ENCODE measurements around the gene TDRD6.

TDRD6 gene

DNA sequence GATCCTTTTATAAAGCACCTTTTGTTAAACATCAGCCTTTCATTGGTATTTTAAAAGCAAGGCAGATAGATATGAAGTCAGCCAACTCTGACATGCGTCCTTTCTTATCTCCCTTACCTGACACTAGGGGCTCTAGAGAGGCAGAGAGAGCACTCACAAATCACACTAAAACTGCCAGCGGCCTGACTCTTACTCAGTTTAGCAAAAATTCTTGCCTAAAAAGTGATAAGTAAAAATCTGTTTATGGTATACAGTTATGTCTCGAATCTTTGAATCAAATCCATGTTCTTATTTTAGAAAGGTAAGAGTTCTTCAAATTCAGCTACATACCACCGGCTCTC lies 10.4 kb upstream of the TDRD6 start:
- no peak for DNase-seq (ENCODE audit: low read depth)

GRCh38 chr6:46684771-46685170 lies 2.9 kb upstream of the TDRD6 start:
- DNase-seq (ENCODE audit: low read depth), result no peak

DNA sequence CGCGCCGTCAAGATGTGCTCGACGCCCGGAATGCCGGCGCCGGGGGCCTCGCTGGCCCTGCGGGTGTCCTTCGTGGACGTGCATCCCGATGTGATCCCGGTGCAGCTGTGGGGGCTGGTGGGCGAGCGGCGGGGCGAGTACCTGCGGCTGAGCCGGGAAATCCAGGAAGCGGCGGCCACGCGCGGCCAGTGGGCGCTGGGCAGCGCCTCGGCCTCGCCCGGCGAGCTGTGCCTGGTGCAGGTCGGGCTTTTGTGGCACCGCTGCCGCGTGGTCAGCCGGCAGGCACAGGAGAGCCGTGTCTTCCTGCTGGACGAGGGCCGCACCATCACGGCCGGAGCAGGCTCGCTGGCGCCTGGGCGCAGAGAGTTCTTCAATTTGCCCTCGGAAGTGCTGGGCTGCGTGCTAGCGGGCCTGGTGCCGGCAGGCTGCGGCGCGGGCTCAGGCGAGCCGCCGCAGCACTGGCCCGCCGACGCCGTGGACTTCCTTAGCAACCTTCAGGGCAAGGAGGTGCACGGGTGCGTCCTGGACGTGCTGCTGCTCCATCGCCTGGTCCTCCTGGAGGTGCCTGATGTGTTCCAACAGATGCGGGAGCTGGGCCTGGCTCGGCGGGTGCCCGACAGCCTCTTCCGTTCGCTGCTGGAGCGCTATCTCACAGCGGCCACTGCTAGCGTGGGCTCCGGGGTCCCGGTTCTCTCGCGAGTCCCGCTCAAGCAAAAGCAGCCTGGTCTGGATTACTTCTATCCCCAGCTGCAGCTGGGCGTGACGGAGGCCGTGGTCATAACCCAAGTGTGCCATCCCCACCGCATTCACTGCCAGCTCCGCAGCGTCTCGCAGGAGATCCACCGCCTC lies 656 bp downstream of the TDRD6 start:
- no peak for DNase-seq (ENCODE audit: low read depth)

DNA sequence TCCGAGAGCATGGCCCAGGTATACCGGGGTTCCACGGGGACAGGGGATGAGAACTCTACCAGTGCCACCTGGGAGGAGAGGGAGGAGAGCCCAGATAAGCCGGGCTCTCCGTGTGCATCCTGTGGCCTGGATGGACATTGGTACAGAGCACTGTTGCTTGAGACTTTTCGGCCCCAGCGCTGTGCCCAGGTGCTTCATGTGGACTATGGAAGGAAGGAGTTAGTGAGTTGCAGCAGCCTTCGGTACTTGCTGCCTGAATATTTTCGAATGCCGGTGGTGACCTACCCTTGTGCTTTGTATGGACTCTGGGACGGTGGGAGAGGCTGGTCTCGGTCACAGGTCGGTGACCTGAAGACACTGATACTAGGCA lies 1.3 kb downstream of the TDRD6 start:
- no peak for DNase-seq (ENCODE audit: low read depth)

GRCh38 chr6:46689657-46690056 lies 2.0 kb downstream of the TDRD6 start:
- no peak for DNase-seq (ENCODE audit: low read depth)

DNA sequence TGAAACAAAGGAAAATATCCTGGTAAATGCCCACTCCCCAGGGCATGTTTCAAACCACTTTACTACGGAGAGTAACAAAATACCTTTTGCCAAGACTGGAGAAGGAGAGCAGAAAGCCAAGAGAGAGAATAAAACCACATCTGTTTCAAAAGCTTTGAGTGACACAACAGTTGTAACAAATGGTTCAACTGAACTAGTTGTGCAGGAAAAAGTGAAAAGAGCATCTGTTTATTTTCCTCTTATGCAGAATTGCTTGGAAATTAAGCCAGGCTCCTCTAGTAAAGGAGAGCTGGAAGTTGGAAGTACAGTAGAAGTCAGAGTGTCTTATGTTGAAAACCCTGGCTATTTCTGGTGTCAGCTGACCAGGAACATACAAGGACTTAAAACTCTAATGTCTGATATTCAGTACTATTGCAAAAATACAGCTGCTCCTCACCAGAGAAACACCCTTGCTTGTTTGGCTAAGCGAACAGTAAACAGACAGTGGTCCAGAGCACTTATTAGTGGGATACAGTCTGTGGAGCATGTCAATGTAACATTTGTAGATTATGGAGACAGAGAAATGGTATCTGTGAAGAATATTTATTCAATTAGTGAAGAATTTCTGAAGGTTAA lies 2.6 kb downstream of the TDRD6 start:
- no peak for DNase-seq (ENCODE audit: low read depth)

DNA sequence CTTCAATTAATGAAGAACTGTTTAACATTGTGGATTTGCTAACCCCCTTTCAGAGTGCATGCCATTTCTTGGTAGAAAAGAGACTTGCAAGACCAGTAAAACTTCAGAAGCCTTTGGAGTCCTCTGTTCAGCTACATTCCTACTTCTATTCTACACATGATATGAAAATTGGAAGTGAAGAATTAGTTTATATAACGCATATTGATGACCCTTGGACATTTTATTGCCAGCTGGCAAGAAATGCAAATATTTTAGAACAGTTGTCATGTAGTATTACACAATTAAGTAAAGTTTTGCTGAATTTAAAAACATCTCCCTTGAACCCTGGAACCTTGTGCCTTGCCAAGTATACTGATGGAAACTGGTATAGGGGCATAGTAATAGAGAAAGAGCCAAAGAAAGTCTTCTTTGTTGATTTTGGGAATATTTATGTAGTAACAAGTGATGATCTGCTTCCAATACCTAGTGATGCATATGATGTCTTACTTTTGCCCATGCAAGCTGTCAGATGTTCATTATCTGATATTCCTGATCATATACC lies 3.3 kb downstream of the TDRD6 start:
- no peak for DNase-seq (ENCODE audit: low read depth)

- no peak for DNase-seq (ENCODE audit: low read depth)
These were observed 12.3 kb downstream of the TDRD6 start for GRCh38 chr6:46699970-46700369.

- DNase-seq (ENCODE audit: low read depth), result no peak
These were observed 16.9 kb downstream of the TDRD6 start for GRCh38 chr6:46704562-46704961.

GRCh38 chr6:46706464-46706863 lies 18.8 kb downstream of the TDRD6 start:
- DNase-seq (ENCODE audit: low read depth), result no peak

DNA sequence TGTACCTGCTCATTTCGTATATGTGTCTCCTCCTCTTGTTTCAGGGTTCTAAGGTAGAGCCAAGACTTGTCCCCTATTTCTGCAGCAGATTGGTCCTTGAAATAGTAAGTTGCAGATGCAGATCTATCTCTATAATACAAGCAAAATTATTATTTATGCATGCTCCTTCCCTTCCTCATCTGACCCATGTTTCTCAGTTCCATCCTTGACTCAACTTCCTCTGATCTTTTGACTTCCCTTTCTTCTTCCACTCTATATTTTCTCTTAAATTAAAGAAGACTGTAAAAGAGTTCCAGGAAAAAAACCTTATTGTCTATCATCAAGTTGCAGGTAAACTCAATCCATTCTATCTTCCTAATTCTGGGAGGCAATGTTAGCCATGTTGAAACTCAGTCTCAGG lies 23.8 kb downstream of the TDRD6 start:
- no peak for DNase-seq (ENCODE audit: low read depth)

GRCh38 chr6:46715141-46715540 lies 27.5 kb downstream of the TDRD6 start:
- no peak for DNase-seq (ENCODE audit: low read depth)

DNA sequence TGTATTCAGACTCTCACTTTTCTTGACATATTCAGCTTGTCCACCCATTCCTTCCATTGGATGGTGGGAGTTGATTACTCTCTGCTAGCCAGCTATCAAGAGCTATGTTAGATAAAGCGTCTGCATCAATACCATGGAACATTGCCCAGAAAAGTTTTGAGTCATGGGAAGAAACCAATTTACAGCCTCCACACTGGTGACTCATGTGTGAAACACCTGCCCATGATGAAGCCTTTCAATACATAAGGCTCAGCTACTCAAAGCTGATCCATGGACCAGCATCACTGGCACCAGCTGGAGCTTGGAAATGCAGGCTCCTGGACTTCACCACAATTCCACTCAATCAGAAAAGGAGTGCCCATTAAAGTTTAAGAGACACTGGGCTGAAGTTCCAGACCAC lies 31.4 kb downstream of the TDRD6 start:
- DNase-seq (ENCODE audit: low read depth), result no peak

DNA sequence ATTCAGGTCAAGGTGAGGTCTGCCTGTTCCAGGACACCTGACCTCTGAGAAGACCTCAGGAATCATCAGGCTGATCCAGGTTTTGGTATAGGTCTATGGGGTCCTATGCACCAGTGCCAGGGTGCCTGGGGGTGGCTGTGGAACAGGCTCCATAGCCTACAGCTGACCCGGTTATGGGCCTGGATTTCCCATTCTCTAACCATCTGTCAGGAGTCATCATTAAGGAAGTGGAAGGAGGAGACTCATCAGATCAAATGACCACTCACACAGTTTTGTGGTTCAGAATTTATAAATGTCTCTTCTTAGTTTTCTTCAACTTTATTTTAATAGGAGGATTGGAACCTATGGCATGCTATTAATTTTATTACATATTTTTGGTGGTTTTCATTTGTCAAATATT lies 32.7 kb downstream of the TDRD6 start:
- no peak for DNase-seq (ENCODE audit: low read depth)

- DNase-seq (ENCODE audit: low read depth), result no peak
These were observed 42.2 kb downstream of the TDRD6 start for GRCh38 chr6:46729787-46730326.

DNA sequence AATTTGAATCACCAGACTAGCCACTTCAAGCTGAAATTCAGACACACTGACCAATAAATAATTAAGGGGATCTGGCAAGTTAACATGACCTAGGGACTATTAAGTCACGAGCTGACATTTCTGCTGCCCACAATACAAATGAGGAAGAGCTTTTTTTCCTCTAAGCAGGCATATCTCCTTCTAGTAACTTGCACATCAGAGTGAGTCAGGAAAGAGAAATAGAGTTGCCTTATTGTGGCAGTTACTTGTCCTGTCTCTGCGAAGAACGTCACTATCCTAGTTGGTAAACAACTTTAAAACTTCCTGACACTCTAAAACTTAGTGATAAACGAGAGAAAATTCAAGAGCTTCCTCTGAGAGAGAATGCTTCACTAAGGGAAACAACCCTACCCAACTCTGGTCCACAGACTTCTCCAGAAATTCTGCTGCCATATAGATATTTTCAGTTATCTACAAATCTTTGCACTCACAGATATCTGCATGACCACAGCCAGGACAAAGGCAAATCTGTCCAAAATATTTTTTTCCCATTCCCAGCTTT lies 43.3 kb downstream of the TDRD6 start:
- no peak for DNase-seq (ENCODE audit: low read depth)

DNA sequence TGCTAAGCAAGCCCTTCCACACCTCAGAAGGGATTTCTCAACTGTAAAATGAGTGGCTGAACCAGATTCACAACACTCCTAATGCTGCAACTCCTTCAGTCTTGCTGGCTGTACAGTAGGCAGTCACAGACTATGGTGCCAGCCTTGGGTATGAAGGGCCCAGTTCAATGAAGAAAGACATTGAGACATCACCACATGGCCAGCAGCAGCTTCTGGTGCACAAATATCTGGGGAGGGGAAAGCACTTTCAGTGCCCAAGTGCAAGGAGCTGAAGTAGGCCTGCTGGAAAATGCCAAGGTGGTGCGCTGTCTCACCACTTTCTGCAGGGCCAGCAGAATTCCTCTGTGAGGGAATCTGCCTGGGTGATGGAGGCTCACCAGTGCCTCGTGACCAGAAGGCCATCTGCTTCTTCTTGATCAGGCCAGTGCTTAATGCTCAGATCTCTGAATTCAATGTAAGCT lies 45.7 kb downstream of the TDRD6 start:
- DNase-seq (ENCODE audit: low read depth), result no peak

DNA sequence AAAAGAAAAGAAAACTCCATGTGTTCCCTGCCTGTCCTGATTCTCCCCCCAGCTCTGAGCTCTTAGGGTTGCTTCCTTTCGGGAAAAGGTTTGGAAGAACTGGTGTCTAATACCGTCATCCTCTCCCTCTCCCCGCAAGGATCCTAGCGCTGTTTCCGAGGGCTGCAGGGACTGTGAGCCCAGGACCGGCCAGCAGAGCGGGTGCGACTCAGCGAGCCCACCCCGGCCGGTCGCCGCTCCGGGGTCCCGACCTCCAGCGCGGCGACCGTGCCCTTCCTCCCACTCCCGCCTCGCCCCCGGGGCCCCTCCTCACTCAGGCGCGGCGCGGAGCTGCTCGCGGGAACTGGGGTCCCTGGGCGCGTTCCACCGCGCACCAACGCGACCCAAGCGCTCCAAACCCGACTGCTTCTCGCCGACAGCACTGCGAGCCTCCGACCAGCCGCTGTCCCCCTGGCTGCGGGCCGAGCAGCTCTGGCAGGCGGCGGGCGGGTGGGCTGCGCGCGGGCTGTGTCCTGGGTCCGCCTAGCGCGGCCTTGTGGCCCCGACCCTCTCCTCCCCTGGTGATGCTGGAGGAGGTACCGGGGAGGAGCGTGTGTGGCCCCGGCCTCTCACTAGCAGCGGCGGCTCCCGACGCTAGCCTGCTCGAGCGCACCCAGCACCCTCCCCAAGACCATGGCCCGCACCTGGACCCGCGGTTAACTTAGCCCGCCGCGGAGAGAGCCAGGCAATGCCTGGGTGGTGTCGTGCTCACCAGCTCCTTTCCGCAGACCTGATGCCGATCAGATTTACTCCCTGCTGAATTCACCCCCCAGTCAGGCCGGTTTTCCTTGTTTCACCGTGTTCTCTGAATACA lies 47.4 kb downstream of the TDRD6 start, which contains the start of gene PLA2G7:
Gene PLA2G7, minus strand, starts transcription at position 509 of the 853 bp plus-strand sequence. CDS start 12,484 bp downstream, outside the sequence.
- no peak for DNase-seq (ENCODE audit: low read depth)

DNA sequence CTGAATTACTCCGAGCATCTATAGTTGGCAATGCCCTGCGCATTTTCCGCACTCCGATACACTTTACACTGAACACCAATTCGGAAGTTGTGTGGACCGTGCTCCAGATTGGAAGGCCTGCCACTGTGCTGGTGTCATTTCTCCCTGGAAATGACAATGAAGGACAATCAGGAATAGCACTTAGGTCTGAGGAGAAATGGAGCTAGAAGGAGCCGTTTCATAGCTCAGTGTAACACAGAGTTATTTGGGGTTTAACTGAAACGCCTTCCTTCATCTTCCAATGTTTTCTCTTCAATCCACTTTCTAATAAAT lies 48.0 kb downstream of the TDRD6 start:
- DNase-seq (ENCODE audit: low read depth), result no peak

DNA sequence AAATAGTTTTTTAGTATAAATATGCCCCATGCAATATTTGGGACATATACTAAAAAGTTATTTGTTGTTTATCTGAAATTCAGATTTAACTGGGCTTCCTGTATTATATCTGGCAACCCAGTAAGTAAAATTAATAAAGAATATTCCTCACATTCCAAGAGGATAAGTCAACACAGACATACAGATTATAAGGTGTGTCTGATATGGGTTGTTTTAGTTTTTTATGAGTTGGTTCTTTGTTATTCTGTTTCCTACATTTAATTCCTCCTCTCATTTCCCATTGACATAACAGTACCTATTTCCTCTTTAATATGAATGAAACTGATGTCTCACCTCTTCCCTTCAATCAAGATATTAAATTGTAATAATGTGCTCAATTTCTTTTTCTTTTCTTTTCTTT lies 49.2 kb downstream of the TDRD6 start:
- no peak for DNase-seq (ENCODE audit: low read depth)

DNA sequence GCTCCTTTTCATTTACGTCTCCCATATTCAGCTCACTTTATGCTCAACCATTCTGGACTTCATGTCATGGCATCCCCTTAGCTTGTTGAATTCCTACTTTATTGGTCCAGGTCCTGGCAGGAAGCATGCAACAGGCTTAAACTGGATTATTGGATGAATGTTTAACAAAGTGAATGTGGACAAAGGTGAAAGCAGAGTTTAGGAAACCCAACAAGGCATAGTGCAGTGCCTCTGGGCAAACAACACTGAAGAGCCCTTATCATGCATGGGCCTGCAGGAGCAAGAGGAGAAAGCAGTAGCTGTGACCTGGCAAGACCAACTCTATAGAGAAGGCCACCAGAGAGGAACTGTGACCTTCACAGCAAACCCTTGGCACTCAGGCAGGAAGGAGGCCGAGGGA lies 53.8 kb downstream of the TDRD6 start:
- DNase-seq (ENCODE audit: low read depth), result no peak

DNA sequence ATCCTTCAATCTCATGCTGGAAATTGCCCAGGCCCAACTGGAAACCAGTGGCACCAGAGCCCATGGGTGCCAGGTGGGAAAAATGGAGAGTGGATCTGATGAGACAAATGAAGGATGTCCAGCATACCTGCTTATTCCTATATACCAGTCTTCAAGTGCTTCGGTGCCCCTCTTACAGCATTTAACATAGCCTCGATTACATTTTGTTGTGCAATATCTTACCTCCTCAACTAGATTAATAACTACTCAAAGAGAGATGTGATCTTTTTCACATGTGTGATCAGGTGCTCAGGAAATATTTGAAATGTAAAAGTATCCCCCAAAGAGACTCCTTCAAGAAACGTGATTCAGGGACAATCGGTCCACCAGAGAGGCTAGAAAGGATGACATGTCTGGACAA lies 54.2 kb downstream of the TDRD6 start:
- DNase-seq (ENCODE audit: low read depth), result no peak
